DMS53 (cell line): ENCODE data around the gene PTPRJ.

Experiments used
- DNase-seq: peaks from one replicate; lab custom pipeline; 2025; lab: John Stamatoyannopoulos, UW

PTPRJ gene

DNA sequence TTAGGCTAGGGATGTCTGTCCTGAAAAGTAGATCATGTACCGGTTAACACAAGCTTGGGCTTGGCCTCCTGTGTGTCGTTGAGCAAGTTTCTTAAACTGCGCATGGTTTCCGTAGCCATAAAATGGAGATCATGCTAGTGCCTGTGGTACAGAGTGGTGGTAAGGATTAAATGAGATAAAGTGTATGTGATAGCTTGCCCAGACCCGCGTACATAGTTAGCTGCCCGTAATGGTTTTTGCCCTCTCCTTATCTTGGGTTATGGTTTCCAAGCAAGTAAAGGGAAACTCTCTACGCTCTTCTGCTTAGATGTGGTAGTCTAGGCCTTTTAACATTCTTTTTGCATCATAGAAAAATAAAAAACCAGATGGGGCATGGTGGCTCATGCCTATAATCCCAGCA, 11.0 kb upstream of the PTPRJ start:
- DNase-seq = no peak

DNA sequence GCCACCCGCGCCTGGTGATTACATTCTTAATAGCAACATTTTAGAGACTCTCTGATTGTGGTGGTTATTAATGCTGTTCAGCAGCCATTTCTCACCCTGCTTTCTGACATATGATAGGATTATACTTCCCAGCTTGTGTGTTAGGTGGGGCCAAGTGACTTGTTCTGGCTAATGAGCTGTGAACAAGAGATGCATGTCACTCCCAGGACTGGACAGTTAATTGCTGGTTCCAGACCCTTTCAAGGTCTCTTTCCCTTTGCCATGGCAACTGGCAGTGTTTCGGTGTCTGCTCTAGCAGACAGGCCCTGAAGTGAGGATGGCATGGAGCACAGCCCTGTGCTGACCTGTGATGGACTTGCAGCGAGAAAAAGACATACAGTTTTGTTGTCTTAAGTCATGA, 8.9 kb upstream of the PTPRJ start:
- DNase-seq = no peak

DNA sequence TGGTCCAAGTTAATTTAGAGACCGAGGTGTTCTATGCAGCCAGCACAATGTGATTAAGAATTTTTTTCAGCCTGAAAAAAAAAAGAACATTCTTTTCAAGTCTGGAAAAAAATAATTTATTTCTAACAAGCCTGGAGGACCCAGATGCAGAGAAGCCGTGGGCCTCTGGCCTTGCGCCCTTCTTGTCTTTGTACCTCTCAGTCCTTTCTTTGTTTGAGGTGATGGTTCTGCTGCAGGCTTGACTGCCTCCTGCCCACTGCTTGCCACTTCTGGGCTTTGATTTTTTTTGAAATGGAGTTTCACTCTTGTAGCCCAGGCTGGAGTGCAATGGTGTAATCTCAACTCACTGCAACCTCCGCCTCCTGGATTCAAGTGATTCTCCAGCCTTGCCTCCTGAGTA, 7.2 kb upstream of the PTPRJ start:
- DNase-seq = no peak

DNA sequence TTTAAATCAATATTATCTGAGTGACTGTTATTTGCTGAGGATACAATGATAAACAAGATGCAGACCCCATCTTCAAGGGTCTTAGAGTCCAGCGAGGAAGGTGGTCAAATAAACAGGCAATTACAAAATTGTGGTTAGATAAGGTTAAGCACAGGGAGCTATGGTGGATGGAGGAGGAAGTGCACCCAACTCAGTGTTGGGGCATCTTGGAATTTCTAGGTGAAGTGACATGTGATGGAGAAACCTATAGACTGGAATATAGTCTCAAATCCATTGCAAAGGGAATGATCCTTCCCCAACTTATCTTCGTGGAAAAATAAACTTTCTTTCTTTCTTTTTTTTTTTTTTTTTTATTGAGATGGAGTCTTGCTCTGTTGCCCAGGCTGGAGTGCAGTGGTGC, 3.4 kb upstream of the PTPRJ start:
- no peak for DNase-seq

- DNase-seq = no peak
Observed at GRCh38 chr11:47977623-47978022, 2.7 kb upstream of the PTPRJ start.

GRCh38 chr11:47979378-47980087, 826 bp upstream of the PTPRJ start:
- DNase-seq = peak; percentile 29

DNA sequence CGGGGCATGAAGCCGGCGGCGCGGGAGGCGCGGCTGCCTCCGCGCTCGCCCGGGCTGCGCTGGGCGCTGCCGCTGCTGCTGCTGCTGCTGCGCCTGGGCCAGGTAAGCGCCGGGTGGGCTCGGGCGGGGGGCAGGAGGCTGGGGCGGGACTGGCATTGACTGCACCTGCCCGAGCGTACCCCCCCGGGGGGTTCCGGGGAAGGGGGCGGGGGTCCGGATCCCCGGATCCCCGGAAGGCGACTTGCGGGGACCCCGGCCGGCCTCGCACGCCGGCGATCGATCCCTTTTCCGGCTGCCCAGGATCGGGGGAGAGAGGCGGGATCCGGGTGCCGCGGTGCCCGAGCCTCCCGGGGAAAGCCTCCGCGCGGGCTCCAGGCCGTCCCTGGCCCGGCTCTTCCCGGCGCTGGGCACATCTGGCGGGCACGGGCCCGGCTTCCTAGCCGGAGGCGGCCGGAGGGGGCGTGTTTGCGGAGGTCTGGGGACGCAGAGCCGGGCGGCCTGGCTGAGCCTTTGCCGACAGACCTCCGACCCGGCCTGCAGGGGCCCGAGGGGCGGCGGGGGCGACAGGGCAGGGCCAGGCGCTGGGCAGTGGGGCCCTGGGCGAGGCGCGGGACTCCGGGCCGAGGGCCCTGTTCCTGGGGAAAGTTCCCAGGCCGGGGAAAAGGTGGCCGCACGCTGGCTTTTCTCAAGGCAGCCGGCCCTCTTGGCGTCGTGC, 705 bp downstream of the PTPRJ start:
- DNase-seq = peak; percentile 62

DNA sequence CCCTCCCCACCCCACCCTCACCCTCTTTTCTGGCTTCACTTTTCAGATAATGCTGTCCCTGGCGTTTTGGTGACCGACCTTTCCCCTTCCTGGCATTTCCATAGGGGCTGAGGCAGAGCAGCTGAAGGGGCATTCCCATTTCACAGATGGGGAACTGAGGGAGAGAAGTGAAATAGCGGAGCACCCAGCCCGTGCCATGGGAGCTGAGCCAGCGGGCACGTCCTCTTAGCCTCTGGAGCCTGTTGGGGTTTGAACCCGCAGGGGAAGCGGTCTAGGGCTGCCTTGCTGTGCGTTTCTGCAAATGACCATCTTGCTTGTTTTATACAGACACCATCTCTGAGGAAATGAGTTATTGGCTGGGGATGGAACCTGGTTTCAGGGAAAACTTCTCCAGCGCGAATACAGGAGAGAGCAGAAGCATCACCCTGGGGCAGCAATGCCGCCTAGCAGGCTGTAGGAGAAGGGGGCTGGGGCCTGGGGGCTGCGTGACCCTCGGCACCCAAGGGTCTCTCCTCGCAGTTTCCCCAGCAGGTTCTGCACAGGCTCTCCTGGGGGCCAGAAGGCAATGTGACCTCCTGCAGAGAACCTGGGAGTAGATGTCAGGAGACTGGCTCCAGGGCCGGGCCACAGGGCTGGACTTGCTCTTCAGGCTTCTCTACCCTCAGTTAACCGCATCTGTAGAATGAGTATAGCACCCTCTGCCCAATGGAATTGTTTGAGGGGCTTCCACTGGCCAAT, 1.5 kb downstream of the PTPRJ start:
- peak; percentile 13 for DNase-seq

GRCh38 chr11:47982616-47983015, 2.3 kb downstream of the PTPRJ start:
- DNase-seq = no peak

DNA sequence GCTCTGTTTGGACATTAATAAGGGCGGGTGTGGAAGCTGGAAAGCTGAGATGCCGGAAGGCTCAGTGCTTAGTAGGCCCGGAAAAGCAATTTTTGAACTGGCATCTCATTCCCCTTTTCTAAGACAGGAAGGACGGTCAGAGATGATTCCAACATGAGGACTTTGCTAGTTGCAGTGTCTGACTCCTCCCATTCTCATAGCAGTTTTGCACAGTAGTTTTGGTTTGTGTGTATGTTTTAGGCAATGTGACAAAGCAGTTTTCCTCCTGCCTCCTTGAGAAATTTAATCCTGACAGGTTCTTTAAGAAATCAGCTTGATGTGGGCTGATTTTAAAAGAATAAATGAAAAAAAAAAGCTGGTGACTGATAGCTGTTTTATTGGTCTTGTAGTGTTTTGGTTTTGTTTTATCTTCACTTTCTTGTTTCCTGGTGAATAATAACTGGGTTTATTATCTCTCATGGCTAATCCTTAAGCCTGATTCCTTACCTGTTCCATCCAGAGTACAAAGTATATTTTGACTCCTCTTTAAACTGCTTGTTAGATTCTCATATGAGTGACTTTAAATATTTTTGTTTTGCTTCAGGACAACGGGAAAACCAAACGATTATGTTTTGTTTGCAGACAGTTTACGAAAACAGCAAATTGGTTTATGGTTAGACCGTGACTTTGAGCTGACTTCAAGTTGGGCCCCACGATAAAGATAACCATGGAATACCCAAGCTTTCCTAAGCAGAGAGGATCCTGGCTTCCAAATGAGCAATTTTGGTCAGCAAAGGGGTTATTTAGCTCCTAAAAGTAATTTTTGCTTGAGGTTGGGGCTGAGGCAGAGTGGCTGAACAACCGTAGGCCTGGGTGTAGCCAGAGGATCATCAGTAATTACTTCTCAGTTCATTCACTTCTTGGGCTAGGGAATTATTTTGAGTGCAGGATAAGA, 3.4 kb downstream of the PTPRJ start:
- no peak for DNase-seq

DNA sequence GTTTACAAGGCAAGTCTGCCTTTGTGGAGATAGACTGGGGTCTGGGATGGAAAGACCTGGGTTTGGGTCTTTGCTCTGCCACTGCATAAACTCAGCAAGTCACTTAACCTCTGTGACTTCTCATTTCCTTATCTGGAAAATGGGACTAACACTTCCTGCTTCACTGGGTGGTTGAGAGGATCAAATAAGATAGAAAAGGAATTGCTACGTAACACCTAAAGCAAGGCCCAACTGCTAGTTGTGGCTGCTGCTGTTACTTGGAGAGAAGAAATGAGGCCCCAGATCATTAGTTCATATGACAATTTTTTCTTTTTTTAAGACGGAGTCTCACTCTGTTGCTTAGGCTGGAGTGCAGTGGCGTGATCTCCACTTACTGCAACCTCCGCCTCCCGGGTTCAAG, 5.9 kb downstream of the PTPRJ start:
- DNase-seq = no peak

DNA sequence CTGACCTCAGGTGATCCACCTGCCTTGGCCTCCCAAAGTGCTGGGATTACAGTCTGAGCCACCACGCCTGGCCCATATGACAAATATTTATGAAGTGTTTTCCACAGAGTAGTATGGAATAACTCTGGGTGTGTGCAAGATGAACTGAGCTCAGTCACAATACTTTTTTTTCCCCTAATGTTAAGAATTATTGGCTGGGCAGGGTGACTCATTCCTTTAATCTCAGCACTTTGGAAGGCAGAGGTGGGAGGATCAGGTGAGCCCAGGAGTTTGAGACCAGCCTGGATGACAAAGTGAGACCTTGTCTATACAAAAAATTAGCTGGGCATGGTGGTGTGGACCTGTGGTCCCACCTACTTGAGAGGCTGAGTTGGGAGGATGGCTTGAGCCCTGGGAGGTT, 6.4 kb downstream of the PTPRJ start:
- peak; percentile 22 for DNase-seq

DNA sequence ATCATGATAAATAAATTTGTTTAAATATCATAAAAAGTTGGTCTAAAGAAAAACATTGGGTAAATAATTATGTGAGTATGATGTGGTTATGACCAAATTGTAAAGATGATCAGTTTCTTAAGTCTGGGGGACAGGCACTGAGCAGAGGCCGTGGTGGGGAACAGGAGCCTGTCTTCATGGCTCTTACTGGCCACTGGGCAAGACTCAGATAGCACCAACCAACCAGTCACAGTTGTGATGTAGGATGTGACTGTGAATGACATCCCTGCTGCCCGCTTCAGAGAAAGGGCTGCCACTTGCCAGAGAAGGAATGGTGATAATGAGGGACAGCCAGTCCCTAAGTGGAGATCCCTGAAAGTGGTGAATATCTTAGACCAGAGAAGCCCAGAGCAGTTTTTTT, 7.0 kb downstream of the PTPRJ start:
- no peak for DNase-seq

DNA sequence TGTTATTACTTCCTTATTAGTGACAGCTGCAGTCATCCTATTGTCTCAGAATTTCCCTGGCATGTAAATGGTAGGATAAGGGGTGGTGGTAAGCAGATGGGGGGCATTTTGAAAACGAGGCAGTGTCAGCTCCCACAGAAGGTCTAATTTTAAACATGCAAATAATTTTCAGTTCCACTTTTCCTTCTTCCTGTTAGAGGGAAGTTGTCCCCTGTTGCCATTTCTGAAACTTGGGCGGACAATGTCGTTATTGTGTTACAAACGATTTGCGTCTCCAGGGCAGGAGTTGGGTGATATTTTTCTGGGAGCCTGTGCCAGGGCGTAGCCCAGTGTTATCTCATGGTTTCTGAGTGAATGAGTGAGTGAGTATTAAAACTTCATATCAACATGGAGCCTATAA, 7.4 kb downstream of the PTPRJ start:
- no peak for DNase-seq

DNA sequence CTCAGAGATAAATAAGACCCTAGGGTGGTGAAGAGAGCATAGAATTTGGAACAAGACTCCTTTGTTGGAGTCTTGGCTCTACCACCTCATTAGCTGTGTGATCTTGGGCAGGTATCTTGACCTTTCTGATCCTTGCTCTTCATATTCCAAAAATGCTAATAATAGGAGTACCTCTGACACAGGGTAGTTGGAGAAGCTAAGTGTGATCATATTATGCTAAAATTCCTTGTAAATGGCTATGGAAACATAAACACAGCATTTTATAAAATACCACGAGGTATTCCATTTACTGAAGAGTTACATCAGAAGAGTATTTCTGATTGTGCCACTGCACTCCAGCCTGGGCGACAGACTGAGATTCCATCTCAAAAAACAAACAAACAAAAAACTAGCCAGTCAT, 9.4 kb downstream of the PTPRJ start:
- no peak for DNase-seq

DNA sequence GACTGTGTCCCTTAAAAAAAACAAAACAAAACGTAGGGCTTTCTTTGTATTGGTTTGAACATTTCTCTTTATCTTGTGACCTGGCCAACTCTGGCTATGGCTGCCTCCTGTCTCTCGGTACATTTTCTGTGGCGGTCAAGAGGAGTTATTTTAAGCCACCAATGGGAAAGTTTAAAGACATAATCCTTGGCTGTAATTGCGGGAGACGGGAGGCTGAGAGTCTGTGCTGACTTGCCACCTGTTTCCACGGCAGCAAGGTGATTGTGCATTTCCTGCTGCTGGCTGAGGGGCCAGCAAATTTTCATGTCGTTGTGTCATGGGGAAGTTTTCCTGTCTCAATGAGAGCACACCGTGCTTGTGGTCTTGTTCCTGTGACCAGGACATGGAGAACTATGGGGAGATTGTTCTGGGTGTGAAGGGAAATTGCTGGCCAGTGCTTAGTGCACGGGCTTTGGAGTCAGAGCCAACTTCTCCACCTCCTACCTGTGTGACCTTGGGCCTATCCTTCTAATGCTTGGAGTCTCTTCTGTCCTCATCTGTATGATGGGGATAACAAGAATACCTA, 11.0 kb downstream of the PTPRJ start:
- peak; percentile 84 for DNase-seq

GRCh38 chr11:47991894-47992293, 11.5 kb downstream of the PTPRJ start:
- DNase-seq = peak; percentile 48

DNA sequence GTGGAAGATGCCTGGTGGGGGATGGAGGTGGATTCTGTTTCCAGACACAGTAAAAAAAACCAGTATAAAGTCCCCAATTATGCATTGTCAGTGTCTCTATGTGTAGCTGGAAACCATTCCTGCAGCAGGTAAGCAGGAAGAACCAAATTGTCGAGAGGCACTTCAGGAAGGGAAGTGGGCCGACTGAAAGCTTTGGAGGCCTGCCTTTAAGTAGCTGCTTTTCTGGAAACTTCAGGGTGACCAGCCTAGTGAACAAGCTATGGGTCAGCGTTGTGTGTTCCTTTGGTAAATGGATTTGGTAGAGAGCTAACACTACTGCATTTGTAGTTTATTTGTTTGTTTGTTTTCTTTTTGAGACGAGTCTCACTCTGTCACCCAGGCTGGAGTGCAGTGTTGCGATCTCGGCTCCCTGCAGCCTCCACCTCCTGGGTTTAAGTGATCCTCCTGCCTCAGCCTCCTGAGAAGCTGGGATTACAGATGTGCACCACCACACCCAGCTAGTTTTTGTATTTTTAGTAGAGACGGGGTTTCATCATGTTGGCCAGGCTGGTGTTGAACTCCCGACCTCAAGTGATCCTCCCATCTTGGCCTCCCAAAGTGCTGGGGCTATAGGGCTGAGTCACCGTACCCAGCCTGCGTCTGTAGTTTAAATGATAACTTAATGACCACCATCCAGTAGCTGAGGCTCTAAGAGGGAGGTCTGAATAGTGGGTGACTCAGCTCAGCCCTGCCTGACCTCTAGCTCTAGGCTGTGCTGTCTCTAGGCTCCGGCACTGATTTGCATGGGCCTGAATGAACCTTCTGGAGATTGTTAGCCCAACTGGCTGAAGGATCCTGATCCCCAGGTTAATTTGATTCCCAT, 12.8 kb downstream of the PTPRJ start:
- DNase-seq = peak; percentile 59

GRCh38 chr11:47994417-47994816, 14.1 kb downstream of the PTPRJ start:
- DNase-seq = no peak

DNA sequence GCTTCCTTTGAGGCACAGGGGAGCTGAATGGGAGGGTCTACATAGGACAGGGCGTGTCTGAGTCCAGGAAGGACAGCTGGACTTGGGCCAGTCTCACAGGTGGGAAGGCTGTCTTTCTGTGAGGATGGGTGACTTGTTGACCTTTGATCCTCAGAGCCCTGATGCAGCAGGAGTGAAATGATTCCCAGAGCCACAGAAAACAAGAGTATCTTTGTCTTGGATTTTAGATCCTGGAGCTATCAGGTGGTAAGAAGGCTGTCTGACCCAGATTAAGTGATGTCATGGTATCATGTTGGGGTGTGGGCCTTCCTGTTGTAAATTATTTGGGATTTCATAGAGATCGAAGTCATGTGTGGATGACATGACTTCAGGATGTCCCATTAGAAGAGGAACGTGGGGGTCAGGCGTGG, 15.0 kb downstream of the PTPRJ start:
- DNase-seq = peak; percentile 54
